GM04503 (cell line): ENCODE data around the gene SLC6A8.
"Not testable (repeated sequence)": the region's sequence is repeated elsewhere in the genome, so short reads cannot be mapped to it uniquely, and the experiment has no call there.

Source experiments
- DNase-seq: peaks from one replicate; pipeline ENCODE4 v3.0.0-alpha.2; 2012; ENCODE audit warnings: low read depth

SLC6A8 gene

GRCh38 chrX:153693216-153694086 lies 5.7 kb downstream of the SLC6A8 start:
- no peak for DNase-seq

DNA sequence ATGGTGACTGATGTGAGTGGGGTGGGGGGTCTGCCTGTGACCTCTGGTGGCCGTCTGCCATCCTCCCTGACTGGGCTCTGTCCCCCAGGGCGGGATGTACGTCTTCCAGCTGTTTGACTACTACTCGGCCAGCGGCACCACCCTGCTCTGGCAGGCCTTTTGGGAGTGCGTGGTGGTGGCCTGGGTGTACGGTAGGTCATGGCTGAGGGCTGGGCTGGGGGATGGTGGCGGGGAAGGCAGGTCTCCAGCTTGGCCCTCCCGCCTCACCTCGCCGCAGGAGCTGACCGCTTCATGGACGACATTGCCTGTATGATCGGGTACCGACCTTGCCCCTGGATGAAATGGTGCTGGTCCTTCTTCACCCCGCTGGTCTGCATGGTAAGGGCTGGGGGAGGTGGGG lies 6.5 kb downstream of the SLC6A8 start:
- DNase-seq = not testable (repeated sequence)

GRCh38 chrX:153694687-153695270 lies 7.1 kb downstream of the SLC6A8 start:
- DNase-seq = no peak

DNA sequence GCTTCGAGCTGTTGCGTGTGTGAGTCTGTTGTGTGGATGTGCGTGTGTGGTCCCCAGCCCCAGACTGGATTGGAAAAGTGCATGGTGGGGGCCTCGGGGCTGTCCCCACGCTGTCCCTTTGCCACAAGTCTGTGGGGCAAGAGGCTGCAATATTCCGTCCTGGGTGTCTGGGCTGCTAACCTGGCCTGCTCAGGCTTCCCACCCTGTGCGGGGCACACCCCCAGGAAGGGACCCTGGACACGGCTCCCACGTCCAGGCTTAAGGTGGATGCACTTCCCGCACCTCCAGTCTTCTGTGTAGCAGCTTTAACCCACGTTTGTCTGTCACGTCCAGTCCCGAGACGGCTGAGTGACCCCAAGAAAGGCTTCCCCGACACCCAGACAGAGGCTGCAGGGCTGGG lies 8.4 kb downstream of the SLC6A8 start:
- DNase-seq = no peak

DNA sequence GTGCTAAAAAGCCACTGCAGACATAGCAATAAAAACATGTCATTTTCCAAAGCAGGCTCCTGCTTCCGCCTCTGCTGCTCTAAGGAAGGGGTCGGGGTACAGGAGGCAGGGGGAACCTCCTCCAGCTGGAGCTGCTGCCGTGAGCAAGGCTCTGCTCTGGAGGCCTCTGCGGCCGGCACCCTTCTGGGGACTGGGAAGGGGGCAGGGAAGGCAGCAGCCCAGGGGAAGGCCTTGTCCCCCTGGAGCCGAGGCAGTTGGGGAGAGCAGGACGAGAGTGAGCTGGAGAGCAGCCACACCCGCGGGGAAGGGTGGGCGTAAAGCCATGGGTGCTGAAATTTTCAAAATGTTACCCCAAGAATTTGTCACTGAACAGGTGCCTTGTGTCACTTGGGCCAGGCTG lies 8.8 kb downstream of the SLC6A8 start:
- DNase-seq = not testable (repeated sequence)

- DNase-seq = not testable (repeated sequence)
These were observed 9.4 kb downstream of the SLC6A8 start for GRCh38 chrX:153696986-153697722.

DNA sequence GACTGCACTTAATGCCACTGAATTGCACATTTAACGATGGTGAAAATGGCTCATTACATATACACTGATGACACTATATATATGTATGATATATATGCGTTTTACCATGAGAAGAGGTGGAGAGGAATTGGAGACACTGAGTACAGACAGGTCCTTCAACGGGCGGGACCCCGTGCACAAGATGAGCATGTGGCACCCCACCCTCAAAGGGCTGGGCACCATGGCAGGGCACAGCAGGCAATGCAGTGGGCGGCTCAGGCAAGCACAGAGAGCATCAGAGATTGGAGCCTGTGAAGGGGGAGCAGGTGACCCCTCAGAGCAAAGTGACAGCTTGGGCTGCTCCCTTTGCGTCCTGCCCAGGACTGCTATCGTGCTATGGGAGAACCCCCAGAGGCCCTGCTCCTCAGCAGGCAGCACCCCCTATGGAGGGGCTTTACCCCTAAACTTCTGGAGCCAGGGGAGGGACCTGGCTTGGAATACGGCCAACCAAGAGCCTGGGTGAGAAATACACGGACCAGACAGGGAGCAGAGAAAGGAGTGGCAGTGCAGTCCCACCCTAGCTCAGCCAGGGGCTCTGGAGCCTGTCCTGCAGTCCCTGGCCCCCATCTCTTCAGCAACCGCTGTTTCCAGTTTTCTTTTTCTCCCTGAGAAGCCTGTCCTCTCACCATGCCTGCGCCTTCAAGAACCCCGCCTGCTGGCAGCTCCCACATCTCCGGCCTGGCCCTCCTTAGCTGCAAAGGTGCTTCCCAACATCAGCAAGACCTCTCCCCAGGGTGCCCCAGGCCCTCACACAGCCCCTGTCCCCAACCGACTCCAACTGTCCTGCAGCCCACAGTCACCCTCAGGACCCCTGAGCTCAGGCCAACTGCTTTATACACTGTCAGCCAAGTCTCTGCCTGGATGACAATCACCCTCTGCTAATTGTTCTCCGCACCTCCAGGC lies 10.5 kb downstream of the SLC6A8 start:
- DNase-seq = no peak

GRCh38 chrX:153699210-153699783 lies 11.6 kb downstream of the SLC6A8 start:
- DNase-seq = not testable (repeated sequence)

DNA sequence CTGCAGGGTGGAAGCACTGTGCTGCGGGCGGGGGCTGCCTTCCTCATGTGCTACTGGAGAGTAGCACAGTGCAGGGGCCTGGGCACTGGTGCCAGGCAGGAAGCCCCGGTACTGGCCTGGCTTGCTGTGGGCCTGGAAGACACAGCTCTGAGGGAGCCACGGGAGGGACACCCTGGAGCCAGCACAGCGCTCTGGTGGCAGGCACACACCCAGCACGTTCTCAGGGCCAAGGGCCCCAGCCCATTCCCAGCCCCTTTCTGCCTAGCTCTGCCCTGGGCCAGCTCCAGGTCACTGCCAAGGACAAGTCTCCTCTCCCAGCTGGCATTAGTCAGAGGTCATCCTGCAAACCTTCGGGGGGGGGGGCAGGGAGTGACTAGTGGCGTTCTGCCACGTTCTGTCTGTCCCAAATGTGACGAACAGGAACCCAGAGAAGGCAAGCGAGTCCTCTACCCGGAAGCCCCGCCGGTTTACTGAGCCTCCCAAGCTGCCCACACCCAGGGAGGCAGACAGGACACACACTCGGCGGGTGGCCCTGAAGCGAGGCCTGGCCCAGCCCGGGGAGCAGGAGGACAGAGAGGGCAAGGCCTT lies 12.2 kb downstream of the SLC6A8 start:
- DNase-seq = not testable (repeated sequence)

DNA sequence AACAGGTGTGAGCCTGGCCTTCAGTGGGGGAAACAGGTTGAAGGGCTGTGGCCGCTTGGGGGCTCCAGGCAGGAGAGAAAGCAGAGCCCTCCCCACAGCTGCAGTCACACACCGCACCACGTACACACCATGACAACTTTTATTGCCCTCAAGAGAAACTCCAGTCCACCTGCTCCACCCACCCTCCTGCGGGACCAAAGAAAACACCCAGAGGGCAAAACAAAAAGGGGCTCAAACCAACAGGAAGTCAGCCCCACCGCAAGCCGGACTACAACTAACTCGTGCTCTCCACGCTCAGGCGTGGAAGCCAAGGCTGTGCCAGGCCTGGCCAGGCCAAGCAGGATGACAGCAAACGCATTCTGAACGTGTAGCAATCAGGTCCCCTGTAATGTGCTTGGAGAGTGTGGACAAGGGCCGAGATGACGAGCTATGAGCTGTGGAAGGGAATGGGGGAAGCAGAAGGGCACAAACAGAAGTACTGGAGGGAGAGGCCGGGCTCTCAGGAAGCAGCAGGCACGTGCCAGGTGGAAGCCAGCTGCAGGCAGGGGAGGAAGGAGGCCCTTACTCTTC lies 12.7 kb downstream of the SLC6A8 start:
- DNase-seq = no peak

- DNase-seq = no peak
These were observed 13.2 kb downstream of the SLC6A8 start for GRCh38 chrX:153700967-153701366.

DNA sequence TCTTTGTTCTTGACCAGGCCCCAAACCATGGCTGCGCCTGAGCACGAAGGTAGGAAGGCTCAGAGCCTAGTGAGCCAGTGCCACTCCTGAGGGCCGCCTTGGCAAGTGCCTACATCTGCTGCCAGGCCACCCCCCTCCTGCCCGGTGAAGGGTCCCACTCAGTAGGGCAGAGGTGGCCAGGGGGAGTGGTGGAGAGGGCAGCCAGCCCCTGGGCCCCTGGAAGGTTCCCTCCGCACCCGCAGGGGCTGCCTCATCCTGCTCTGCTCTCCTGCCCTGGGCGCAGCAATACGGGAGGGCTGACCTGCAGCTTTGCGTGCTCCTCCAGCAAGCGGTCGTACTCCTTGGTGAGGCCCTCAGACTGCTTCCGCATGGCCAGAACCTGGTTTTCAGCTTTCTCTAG lies 14.0 kb downstream of the SLC6A8 start:
- DNase-seq = no peak

DNA sequence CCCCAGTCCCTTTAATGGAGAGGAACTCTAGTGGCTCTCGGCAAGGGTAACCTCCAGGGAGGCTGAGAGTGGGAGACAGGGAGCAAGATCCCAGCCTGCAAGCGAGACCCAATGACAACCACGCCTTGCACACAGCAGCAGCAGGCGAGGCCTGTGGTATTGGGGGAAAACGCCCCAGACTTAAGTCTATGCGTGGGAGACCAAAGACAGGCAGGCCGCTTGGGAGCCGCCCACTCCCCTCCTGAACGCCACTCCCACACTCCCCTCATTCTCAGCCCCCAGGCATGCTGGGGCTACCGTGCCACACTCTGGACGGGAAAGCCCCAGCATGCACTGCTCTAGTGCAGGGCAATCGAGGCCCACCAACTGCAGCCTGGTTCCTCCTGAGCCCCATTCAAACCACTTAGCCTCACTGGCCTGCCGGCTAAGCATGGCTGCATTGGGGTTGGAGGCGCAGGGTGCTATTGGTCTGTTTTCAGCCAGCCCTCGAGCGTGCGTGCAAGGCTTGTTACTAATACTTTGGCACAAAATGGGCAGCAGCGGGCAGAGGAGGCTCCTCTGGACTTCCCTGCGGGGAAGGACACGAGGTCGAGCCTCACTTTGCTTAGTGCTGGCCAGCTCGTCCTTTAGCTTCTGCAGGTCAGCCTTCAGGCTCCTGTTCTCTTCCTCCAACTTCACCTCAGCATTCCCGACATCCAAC lies 14.8 kb downstream of the SLC6A8 start:
- DNase-seq = no peak

DNA sequence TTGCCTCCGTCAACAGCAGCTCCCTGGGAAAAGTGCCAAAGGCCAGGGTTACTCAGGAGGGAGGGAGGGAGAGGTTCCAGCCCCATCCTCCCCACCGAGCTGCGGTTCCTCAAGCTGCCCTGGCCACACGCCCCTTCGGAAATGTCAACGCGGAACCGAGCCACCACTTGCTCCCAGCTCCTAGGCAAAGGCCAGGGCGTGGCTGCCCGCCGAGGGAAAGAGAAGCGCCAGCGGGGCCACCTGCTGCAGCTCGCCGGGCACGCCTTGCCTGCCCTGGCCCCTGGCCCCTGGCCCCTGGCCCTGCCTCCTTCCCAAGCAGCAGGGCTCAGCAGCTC lies 15.3 kb downstream of the SLC6A8 start:
- DNase-seq = no peak

GRCh38 chrX:153704021-153704526 lies 16.3 kb downstream of the SLC6A8 start:
- no peak for DNase-seq

DNA sequence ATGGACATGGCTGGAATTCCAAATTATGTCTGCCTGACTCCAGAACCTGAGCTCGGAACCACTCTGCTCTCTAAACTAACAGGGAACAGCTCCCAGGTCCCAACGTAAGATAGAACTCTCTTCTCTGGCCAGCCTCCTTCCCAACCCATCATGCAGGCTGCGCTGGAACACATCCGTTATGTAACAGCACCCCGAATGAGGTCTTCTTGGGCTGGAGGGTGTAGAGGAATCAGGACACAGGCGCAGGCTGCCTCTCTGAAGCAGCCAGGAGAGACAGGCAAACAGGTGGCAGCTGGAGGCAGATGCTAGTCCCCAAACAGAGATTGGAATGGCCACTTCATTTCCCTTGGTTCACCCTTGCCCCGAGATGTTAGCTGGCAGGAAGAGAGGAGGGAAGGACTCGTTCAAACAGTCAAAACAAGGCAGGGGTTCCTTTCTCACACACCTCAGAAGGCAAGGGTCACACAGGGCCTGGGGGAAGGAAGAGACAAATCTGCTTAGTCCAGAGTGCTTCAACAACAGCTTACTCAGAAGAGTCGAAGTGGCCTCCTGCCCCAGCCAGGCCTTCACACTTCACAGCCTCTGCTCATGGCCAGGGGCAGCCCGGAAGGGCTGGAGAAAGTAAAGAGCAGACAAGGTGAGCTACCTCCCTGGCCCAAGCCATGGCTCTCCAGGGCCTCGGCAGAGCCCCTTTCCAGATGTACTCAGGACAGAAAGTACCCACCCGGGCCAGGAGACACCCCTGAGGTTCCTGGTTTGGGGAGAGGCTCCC lies 17.1 kb downstream of the SLC6A8 start:
- not testable (repeated sequence) for DNase-seq

DNA sequence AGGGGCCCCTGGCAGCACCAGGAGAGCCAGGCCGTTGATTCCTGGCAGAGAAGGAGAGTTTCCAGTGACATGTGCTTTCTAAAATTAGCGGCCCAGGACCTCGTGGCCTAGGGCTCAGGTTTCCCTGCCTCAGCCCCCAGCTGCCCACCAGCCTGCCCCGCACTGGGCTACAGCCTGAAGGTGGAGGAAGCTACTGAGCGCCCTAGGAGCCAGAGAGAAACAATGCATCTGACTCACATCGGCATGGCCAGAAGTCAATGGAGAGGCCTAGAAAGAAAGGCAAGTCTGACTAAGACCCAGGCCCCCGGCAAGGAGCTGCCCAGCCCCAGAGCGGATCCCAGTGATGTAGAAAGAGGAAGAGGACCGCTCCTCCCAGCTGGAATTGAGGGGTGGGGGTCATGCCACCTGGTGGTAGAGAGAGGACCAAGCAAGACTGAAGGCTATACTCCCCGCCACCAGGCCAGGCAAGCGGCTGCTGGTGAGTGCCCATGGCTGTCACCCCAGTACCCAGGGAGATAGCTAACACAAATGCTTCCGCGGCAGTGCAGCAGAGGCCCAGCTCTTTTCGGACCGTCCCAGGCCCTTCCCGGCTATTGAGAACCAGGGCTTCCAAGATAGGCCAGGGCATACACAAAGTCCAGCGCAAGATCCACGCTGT lies 17.8 kb downstream of the SLC6A8 start:
- DNase-seq = not testable (repeated sequence)

GRCh38 chrX:153706799-153707198 lies 19.1 kb downstream of the SLC6A8 start:
- no peak for DNase-seq

- no peak for DNase-seq
These were observed 19.7 kb downstream of the SLC6A8 start for GRCh38 chrX:153707406-153707805.
